Tibial nerve (tissue), 4 donors: Measurements from ENCODE around the gene NCBP2.

Source experiments
- EP300 ChIP-seq, 2 donors: sonication (generic); formaldehyde crosslinking; IDR thresholded peaks; one replicate each; pipeline ENCODE4 v1.6.1; 2017; ENCODE audit warnings: antibody characterized with exemption in 2 of 2, mild to moderate bottlenecking in 1 of 2
- TF ChIP-seq, protein P1 (sequence below), 5 experiments: fragments of 200-600 bp in 3 of 5; fragments of 450-650 bp in 2 of 5; sonication (generic) in 3 of 5; IDR thresholded peaks; one replicate each; pipeline ENCODE4 v1.5.1; 2016 to 2019; ENCODE audit warnings: antibody characterized with exemption in 5 of 5, mild to moderate bottlenecking in 3 of 5, moderate library complexity in 2 of 5

DNA sequence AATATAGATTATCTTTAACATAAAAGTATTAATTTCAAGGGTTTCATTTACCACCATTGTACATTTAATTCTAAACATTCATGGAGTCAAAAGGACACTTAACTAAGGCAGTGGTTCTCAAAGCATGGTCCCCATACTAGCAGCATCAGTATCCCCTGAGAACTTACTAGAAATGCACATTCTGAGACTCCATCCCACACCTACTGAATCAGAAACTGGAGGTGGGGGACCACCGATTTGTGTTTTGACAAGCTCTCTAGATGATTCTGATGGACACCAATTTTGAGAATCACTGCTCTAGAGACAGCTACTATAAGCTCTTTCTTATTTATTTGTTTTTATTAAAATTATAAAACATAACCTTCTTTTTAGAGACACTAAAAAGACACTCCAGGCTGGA is 40.6 kb downstream of the NCBP2 start:
- TF ChIP-seq, protein P1, sequence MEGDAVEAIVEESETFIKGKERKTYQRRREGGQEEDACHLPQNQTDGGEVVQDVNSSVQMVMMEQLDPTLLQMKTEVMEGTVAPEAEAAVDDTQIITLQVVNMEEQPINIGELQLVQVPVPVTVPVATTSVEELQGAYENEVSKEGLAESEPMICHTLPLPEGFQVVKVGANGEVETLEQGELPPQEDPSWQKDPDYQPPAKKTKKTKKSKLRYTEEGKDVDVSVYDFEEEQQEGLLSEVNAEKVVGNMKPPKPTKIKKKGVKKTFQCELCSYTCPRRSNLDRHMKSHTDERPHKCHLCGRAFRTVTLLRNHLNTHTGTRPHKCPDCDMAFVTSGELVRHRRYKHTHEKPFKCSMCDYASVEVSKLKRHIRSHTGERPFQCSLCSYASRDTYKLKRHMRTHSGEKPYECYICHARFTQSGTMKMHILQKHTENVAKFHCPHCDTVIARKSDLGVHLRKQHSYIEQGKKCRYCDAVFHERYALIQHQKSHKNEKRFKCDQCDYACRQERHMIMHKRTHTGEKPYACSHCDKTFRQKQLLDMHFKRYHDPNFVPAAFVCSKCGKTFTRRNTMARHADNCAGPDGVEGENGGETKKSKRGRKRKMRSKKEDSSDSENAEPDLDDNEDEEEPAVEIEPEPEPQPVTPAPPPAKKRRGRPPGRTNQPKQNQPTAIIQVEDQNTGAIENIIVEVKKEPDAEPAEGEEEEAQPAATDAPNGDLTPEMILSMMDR (IDR thresholded peaks at IDR 0.05): no peak
- no peak for TF ChIP-seq EP300 (IDR thresholded peaks at IDR 0.05)
